Measurements from ENCODE around the gene MAP2K2.
"Not testable (repeated sequence)": the region's sequence is repeated elsewhere in the genome, so short reads cannot be mapped to it uniquely, and the experiment has no call there.

Gene MAP2K2

GRCh38 chr19:4123615-4124568 is at the start of gene MAP2K2:
Gene MAP2K2 (minus strand): TSS chr19:4124122. CDS start chr19:4123875, 247 bp downstream.
- peak; percentile 88 for DNase-seq

GRCh38 chr19:4172861-4173473 is 49.0 kb upstream of the MAP2K2 start:
- peak; percentile 17 for DNase-seq

DNA sequence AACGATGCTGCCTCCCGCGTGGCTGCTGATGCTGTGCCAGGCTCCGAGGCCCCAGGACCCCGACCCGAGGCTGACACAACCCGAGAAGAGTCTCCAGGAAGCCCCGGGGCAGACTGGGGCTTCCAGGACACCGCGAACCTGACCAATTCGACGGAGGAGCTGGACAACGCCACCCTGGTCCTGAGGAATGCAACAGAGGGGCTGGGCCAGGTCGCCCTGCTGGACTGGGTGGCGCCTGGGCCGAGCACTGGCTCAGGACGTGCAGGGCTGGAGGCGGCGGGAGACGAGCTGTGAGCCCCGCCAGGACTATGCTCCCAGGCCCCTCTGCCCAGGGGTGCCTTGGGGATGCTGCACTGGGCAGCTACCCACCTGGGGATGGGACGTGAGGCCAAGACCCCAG is 47.8 kb upstream of the MAP2K2 start:
- DNase-seq: no peak

GRCh38 chr19:4164262-4164661 is 40.3 kb upstream of the MAP2K2 start:
- peak; percentile 4 for DNase-seq

GRCh38 chr19:4161415-4162077 is 37.6 kb upstream of the MAP2K2 start:
- DNase-seq: no peak

DNA sequence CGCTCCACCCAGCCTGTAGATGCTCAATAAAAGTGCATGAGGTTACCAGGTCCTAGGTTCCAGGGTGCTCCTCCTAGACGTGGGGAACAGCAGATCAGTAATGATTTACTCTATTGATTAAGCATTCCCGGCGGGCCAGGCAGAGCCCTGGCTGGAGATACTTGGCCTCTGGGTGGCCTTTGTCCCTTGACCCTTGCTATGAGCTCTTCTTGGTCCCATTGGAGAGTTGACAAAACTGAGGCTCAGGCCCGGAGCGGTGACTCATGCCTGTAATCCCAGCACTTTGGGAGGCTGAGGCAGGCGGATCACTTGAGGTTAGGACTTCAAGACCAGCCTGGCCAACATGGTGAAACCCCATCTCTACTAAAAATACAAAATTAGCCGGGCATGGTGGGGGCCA is 34.0 kb upstream of the MAP2K2 start:
- not testable (repeated sequence) for DNase-seq

DNA sequence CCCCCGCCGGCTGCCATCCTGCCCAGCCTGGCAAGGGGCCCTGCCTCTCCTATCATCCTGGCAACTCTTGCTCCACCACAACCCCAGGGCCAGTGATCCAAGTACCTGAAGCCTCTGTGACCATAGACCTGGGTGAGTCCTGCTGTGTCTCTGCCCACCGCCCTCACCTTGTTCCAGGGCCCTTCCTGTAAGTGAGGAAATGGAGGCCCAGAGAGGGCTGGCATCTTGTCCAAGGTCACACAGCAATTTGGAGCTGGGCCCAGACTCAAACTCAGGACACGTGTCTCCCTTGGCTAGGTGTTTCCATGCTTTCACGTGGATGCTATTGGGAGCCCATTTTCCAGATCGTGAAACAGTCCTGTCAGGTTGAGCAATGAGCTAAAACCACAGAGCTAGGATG is 33.2 kb upstream of the MAP2K2 start:
- no peak for DNase-seq

- no peak for DNase-seq
Measured at GRCh38 chr19:4154571-4155312, 30.8 kb upstream of the MAP2K2 start.

DNA sequence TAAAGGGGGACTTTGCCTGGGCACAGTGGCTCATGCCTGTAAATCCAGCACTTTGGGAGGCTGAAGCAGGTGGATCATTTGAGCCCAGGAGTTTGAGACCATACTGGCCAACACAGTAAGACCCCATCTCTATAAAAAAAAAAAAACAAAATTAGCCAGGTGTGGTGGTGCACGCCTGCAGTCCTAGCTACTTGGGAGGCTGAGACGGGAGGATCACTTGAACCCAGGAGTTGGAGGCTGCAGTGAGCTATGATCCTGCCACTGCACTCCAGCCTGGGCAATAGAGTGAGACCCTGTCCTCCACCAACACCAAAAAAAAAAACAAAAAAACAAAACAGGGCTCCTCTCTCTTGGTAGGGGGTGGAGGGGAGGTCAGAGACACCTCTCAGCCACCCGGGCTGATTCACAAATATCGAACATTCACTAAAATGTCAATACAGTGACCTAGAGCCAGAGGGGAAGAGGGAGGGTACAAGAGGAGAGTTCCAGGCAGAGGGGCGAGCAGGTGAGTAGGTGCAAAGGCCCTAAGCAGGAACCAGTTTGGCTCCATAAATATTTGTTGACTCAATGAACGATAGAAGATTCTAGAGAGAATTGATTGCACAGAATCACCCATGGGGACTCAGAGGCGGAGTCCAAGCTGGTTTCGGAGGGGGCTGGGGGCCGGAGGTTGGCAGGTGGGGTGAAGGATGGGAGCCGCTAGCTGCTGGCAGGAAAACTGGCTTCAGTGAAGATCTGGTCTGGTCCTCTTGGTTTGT is 28.5 kb upstream of the MAP2K2 start:
- DNase-seq: no peak

DNA sequence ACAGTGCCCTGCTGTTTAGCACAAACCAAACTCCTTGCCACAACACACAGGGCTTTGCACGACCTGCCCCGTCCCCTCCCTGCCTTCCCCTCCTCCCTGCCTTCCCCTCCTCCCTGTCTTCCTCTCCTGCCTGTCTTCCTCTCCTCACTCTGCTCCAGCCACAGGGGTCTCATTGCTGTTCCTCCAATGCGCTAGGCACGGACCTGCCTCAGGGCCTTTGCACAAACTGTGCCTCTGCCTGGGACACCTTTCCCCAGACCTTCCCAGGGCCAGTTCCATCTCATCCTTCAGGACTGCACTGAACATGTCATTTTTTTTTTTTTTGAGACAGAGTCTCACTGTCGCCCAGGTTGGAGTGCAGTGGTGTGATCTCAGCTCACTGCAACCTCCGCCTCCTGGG is 27.7 kb upstream of the MAP2K2 start:
- DNase-seq: no peak

DNA sequence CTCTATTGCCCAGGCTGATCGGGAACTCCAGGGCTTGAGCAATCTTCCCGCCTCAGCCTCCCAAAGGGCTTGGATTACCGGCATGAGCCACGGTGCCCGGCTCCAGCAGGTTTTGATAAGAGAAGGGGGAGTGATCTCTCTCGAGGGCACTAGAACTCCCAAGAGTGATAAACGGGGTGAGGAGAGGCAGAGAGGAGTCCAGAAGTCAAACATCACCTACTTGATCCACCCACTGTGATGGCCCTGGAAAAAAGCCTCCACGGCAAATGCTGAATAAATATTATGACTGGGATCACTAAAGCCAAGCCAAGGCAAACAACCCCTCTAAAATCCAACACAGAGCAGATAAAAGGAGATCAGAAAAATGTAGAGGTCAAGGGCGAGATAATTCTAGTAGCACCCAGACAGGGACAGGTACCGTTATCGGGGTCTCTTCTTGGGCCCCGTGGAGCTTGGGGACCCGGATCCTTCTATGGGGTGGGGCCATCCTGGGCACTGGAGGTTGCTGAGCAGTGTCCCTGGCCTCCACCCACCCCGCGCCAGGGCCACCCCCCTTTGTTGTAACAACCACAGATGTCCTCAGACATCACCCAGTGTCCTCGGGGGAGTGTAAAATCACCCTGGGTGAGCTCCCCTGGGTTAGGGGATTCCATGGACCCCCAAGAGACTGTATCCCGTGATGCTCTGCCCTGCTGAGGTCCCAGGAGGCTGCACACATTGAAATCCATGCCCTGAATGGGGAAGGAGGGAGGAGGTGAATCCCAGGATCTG is 25.8 kb upstream of the MAP2K2 start:
- DNase-seq: no peak

GRCh38 chr19:4144666-4145249 is 20.8 kb upstream of the MAP2K2 start:
- no peak for DNase-seq

- not testable (repeated sequence) for DNase-seq
Measured at GRCh38 chr19:4142916-4143315, 19.0 kb upstream of the MAP2K2 start.

DNA sequence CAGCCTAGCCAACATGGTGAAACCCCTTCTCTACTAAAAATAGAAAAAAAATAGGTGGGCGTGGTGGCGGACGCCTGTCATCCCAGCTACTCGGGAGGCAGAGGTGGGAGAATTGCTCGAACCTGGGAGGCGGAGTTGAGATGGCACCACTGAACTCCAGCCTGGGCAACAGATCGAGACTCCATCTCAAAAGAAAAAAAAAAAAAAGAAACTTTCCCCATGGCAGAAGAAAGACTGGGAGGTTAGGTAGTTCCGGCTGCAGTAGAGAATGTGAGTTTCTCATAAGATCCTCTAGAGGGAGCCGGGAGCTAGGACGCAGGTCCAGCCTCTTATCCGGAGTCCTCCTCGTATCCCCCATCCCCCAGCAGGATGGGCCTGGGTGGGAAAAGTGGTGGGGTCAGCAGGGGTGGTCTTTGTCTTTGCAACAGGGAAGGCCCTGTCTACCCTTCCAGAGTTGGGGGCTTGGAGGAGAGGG is 16.4 kb upstream of the MAP2K2 start:
- peak; percentile 38 for DNase-seq

DNA sequence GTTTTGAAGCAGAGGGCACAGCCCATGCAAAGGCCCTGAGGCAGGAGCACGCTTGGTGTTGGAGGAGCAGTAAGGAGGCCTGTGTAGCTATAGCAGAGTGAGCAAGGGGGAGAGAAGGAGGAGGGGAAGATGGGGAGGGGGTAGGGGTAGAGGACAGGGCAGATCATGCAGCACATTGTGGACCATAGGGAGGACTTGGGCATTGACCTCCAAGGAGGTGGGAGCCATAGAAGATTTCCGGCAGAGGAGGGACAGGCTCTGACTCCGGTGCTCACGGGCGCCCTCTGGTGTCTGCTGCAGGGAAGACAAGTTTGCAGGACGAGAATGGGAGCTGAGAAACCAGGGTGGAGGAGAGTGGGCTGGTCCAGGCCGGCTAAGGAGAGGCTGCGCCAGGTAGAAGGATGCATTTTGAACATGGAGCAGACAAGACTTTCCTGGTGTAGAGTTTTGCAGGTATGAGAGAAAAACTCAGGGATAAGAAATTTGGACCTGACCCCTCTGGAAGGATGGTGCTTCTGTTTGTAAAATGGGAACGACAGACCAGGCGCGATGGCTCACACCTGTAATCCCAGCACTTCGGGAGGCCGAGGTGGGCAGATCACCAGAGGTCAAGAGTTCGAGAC is 15.8 kb upstream of the MAP2K2 start:
- peak; percentile 12 for DNase-seq

- no peak for DNase-seq
Measured at GRCh38 chr19:4138445-4138844, 14.5 kb upstream of the MAP2K2 start.

DNA sequence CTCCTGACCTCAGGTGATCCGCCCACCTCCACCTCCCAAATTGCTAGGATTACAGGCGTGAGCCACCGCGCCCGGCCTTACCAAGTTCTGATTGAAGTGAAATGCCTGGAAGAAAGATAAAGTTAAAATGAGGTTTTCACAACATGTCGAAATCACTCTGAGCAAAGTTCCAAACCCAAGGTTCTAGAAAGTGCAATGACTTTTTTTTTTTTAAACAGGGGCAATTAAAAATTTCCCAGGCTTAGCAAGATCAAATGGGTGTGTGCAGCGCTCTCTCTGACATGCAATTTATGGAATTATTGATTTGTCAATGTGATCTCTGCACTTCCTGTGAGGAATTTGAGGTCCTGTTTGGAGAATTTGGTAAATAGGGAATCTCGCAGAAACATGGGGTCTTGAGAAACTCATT is 12.8 kb upstream of the MAP2K2 start:
- DNase-seq: no peak

DNA sequence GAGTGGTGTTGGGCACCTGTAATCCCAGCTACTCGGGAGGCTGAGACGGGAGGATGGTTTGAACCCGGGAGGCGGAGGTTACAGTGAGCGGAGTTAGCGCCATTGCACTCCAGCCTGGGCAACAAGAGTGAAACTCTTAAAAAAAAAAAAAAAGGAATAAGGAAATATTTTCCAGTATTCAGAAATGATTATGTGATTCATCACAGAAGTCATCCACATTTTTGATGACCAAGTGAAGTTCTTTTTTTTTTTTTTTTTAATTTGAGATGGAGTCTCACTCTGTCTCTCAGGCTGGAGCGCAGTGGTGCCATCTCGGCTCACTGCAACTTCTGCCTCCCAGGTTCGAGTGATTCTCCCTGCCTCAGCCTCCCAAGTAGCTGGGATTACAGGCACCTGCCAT is 11.5 kb upstream of the MAP2K2 start:
- DNase-seq: not testable (repeated sequence)

DNA sequence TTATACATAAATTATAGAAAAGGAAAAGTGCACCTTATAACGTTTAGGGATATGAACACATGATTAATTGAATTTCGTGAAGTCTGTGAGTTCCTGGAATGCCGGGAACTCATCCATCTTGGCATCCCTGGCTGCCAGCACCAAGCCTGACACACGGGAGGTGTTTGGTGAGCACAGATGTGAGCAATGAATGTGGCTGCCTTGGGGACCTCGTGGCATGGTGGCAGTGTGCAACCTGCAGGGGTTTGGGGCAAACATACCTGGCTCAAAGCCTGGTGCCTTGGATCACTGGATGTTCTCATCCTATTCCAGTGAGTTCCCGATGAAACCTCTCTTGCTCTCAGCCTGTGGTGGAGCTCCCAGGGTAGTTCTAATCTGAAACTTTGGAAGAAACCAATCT is 10.4 kb upstream of the MAP2K2 start:
- DNase-seq: no peak

- DNase-seq: no peak
Measured at GRCh38 chr19:4130744-4131438, 7.0 kb upstream of the MAP2K2 start.
